Vagina (tissue), 2 donors: ENCODE results near the gene TAAR6. TPM values are rescaled to one million over a fixed set of nuclear protein-coding genes. Genes with fewer than 3 reads are reported as not detected.
A peak's percentile ranks its signal among the peaks of the same experiment; 100 is the strongest.
"Not testable (repeated sequence)": the region's sequence is repeated elsewhere in the genome, so short reads cannot be mapped to it uniquely, and the experiment has no call there.

Experiments used
- DNase-seq, 2 donors: peaks; one replicate each; pipeline ENCODE4 v3.0.0-alpha.2; 2017; ENCODE audit errors: extremely low spot score in 2 of 2
- H3K27ac ChIP-seq: fragments of 200-600 bp; sonication (generic); one replicate; pipeline ENCODE4 v1.5.1; 2019
- H3K27me3 ChIP-seq: fragments of 200-600 bp; sonication (generic); one replicate; pipeline ENCODE4 v1.5.1; 2019
- H3K36me3 ChIP-seq, 2 donors: fragments of 200-600 bp; sonication (generic); one replicate each; pipeline ENCODE4 v1.5.1; 2017 to 2019
- H3K4me1 ChIP-seq: fragments of 200-600 bp; sonication (generic); one replicate; pipeline ENCODE4 v1.5.1; 2019
- H3K4me3 ChIP-seq, 2 donors: fragments of 200-600 bp; sonication (generic); 1 replicate in 1 of 2; 2 replicates in 1 of 2; pipeline ENCODE4 v1.5.1; 2016 to 2019
- H3K9me3 ChIP-seq: fragments of 200-600 bp; sonication (generic); one replicate; pipeline ENCODE4 v1.5.1; 2019
- CTCF ChIP-seq, 3 experiments: fragments of 450-650 bp in 2 of 3; fragments of 200-600 bp in 1 of 3; sonication (generic) in 1 of 3; IDR thresholded peaks; one replicate each; pipeline ENCODE4 v1.5.1; 2017 to 2019; ENCODE audit warnings: antibody characterized with exemption in 3 of 3, mild to moderate bottlenecking in 2 of 3, moderate library complexity in 2 of 3
- POLR2A ChIP-seq, 2 donors: fragments of 450-650 bp; IDR thresholded peaks; one replicate each; pipeline ENCODE4 v1.6.1; 2017; ENCODE audit warnings: antibody characterized with exemption in 2 of 2, mild to moderate bottlenecking in 2 of 2, moderate library complexity in 2 of 2
- POLR2AphosphoS5 ChIP-seq, 2 donors: sonication (generic); formaldehyde crosslinking; IDR thresholded peaks; one replicate each; pipeline ENCODE4 v1.9.0; 2017; ENCODE audit warnings: antibody characterized with exemption in 2 of 2, mild to moderate bottlenecking in 2 of 2, low read depth in 1 of 2; ENCODE audit not compliant: insufficient read depth in 1 of 2
- intact Hi-C: fragments of 100-400 bp; cut with DNase I; formaldehyde crosslinking; loops from one replicate; pipeline ENCODE4 v1.15.1; 2023
- total RNA-seq: library from RNA; depleted of rRNA; stranded (reverse); fragments of >200 nt; gene quantifications from one replicate; pipeline ENCODE4 v1.2.3, GENCODE V29; 2016

TAAR6 gene
- total RNA-seq, 1 donor from 2014 or later = not detected

DNA sequence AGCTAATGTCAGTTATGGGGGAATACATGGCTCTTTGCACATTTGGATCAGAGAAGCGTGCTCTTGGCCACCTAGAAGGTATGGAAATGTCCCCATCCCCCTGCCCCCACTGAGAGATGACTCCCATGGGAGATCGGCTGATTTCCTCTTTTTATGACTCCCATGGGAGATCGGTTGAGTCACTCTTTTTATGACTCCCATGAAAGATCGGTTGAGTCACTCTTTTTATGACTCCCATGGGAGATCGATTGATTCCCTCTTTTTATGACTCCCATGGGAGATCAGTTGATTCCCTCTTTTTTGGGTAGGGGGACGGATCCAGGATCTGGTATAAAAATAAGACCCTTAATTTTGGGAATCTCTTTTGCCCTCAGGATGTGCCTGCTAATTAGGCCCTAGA, 42.3 kb upstream of the TAAR6 start:
- Histone ChIP-seq H3K4me1 (no peaks in the 10 kb centered on the region), H3K27me3 (no peaks in the 10 kb centered on the region), H3K4me3 (no peak overlapping the region), H3K27ac (no peak overlapping the region), H3K9me3 (no peaks in the 10 kb centered on the region), H3K36me3 (no peaks in the 10 kb centered on the region)
- intact Hi-C loops = no loop called here
- DNase-seq = no peak
- TF ChIP-seq POLR2AphosphoS5 (IDR thresholded peaks at IDR 0.05; ENCODE audit: insufficient read depth in 1 of 2, low read depth in 1 of 2) = no peak

DNA sequence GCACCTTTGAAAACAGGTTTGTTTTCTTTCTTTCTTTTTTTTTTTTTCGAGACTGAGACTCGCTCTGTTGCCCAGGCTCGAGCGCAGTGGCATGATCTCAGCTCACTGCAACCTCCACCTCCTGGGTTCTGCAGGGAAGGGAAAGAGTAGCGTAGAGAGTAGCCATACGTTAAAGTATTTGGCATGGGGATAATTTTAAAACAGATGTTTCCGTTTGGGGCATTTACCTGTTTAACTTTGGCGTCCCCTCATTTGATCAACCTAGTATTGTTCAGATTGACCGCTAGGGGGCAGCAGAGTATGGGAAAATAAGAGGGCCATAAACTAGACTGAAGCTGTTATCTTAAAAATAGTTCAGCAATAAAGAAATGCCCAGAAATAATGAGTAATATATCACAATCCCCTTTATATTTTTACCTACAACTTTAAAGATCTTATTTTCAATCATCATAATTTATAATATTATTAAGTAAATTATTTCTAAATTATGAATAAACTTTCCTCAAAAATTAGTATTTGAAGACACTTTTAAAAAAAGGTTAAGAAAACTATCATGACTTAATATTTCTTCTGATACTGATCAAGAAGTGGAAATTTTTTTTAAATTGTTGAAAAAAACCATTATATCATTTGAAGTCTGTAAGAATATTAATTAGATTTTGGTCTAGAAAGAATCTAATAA, 39.7 kb upstream of the TAAR6 start:
- H3K4me3 ChIP-seq = no peak overlapping the region
- no peaks in the 10 kb centered on the region for H3K36me3 ChIP-seq
- intact Hi-C loops = no loop called here

GRCh38 chr6:132534546-132534945, 35.6 kb upstream of the TAAR6 start:
- H3K27ac ChIP-seq, H3K36me3 ChIP-seq, H3K4me1 ChIP-seq, H3K9me3 ChIP-seq, intact Hi-C loops, H3K4me3 ChIP-seq, DNase-seq, H3K27me3 ChIP-seq: not testable (repeated sequence)

More for the DNA sequence above, 39.7 kb upstream of the TAAR6 start:
- no peak for DNase-seq
- Histone ChIP-seq H3K27ac (no peak overlapping the region), H3K9me3 (no peaks in the 10 kb centered on the region), H3K27me3 (no peaks in the 10 kb centered on the region), H3K4me1 (no peaks in the 10 kb centered on the region)
- TF ChIP-seq POLR2A (IDR thresholded peaks at IDR 0.05) (no peak), POLR2AphosphoS5 (IDR thresholded peaks at IDR 0.05; ENCODE audit: insufficient read depth in 1 of 2, low read depth in 1 of 2) (peak in 1 of 2 donors; percentile 16), CTCF (IDR thresholded peaks at IDR 0.05) (peak; percentile 66 to 79 (median 77))

- no peaks in the 10 kb centered on the region for H3K4me1 ChIP-seq
- intact Hi-C loops = no loop called here
- no peaks in the 10 kb centered on the region for H3K36me3 ChIP-seq
- H3K9me3 ChIP-seq = no peaks in the 10 kb centered on the region
- TF ChIP-seq POLR2AphosphoS5 (IDR thresholded peaks at IDR 0.05; ENCODE audit: insufficient read depth in 1 of 2, low read depth in 1 of 2) = no peak
- TF ChIP-seq POLR2A (IDR thresholded peaks at IDR 0.05) = no peak
- TF ChIP-seq CTCF (IDR thresholded peaks at IDR 0.05) = no peak
- DNase-seq = no peak
- no peak overlapping the region for H3K4me3 ChIP-seq
- H3K27me3 ChIP-seq = no peaks in the 10 kb centered on the region
- no peak overlapping the region for H3K27ac ChIP-seq
These were observed 33.0 kb upstream of the TAAR6 start for GRCh38 chr6:132537145-132537544.

DNA sequence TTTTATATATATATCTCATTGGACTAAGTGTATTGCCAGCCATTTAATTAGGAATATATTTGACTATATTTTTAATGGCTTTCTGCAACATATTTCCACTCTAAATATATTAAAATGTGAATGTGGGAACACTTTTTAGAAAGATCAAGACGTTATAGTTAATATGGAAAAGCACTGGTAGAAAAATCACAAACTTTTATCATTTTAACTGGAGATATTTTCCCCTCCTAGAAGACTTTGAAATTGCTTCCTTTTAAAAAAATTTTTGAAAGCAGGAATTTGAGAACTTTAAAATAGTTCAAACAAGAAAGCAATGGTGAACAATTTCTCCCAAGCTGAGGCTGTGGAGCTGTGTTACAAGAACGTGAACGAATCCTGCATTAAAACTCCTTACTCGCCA, 32.1 kb upstream of the TAAR6 start, which contains the start of gene TAAR9:
TSS of gene TAAR9 (plus strand) at position 301 of the 400 bp plus-strand sequence. CDS start at position 314, 13 bp downstream.
- no peak for TF ChIP-seq POLR2AphosphoS5 (IDR thresholded peaks at IDR 0.05; ENCODE audit: insufficient read depth in 1 of 2, low read depth in 1 of 2)
- TF ChIP-seq CTCF (IDR thresholded peaks at IDR 0.05) = no peak
- no peak for TF ChIP-seq POLR2A (IDR thresholded peaks at IDR 0.05)
- H3K4me3 ChIP-seq = no peak within 1 kb of the TSS
- no peaks in the 10 kb centered on the region for H3K36me3 ChIP-seq
- no peaks in the 10 kb centered on the region for H3K9me3 ChIP-seq
- H3K27me3 ChIP-seq = no peaks in the 10 kb centered on the region
- no peaks in the 10 kb centered on the region for H3K4me1 ChIP-seq
- no peak within 1 kb of the TSS for H3K27ac ChIP-seq
- intact Hi-C loops = no loop called here
- DNase-seq = no peak

- Histone ChIP-seq H3K9me3 (no peaks in the 10 kb centered on the region), H3K27ac (no peak overlapping the region), H3K27me3 (no peaks in the 10 kb centered on the region), H3K36me3 (no peaks in the 10 kb centered on the region), H3K4me3 (no peak overlapping the region), H3K4me1 (no peaks in the 10 kb centered on the region)
- intact Hi-C loops = no loop called here
- DNase-seq = no peak
- TF ChIP-seq POLR2AphosphoS5 (IDR thresholded peaks at IDR 0.05; ENCODE audit: insufficient read depth in 1 of 2, low read depth in 1 of 2) (no peak), POLR2A (IDR thresholded peaks at IDR 0.05) (no peak), CTCF (IDR thresholded peaks at IDR 0.05) (no peak)
These were observed 25.3 kb upstream of the TAAR6 start for GRCh38 chr6:132544826-132545225.
